ENCODE results near the gene IL10RB.

- TF ChIP-seq CTCF (IDR thresholded peaks at IDR 0.05) (no peak), POLR2A (IDR thresholded peaks at IDR 0.05) (no peak)
Observed at GRCh38 chr21:33262921-33263320, 3.2 kb upstream of the IL10RB start.

Data from body of pancreas (tissue), 4 donors.